HepG2 (cell line): ENCODE data around the gene DSCAML1. TPM values are rescaled to one million over a fixed set of nuclear protein-coding genes. Genes with fewer than 3 reads are reported as not detected.

Experiments used
- ATAC-seq: fragments of 200-7000 bp; cut with Tn5 transposase; 3 replicates; pipeline ENCODE4 v1.9.1; 2020; ENCODE audit warnings: mild to moderate bottlenecking, moderate library complexity
- BruUV-seq: library from RNA; stranded (reverse); fragments of 400-500 nt; replicated peaks from 2 replicates; lab custom pipeline; 2021; lab: Mats Ljungman, UMichigan
- CTCF ChIA-PET: fragments of 300-600 bp; formaldehyde crosslinking; extraction: SDS; loops from one replicate; lab custom pipeline; 2021; ENCODE audit warnings: low total read pairs, inconsistent platforms, low intra/inter-chr PET ratio; lab: Yijun Ruan, JAX
- POLR2A ChIA-PET: fragments of 350-600 bp; sonication (Branson Sonifier 250); formaldehyde crosslinking; loops from one replicate; lab custom pipeline; 2020; ENCODE audit warnings: antibody characterized with exemption, inconsistent platforms; lab: Yijun Ruan, JAX
- DNase-seq: peaks from one replicate; pipeline ENCODE4 v3.0.0-alpha.2; 2015; ENCODE audit warnings: low spot score
- FAIRE-seq: peaks from 3 replicates; lab custom pipeline; 2011; peaks lifted over from hg19 to GRCh38; lab: Jason Lieb, UNC
- H2AFZ ChIP-seq: one replicate; pipeline ENCODE4 v1.6.1; 2011; ENCODE audit warnings: low read length, inconsistent platforms
- H3K27ac ChIP-seq: fragments of 300-600 bp; 3 replicates; pipeline ENCODE4 v1.8.0; 2011; ENCODE audit warnings: mixed run types, mild to moderate bottlenecking, mixed read lengths, low read length, inconsistent platforms; ENCODE audit not compliant: insufficient read depth; ENCODE audit errors: extremely low read length
- H3K27me3 ChIP-seq, 2 experiments: fragments of 200-600 bp in 1 of 2; 2 replicates in 1 of 2; 3 replicates in 1 of 2; pipeline versions ENCODE4 v1.6.0 to v1.8.0; 2011; ENCODE audit warnings: low read length in 2 of 2, mild to moderate bottlenecking in 2 of 2, moderate library complexity in 2 of 2, inconsistent platforms in 1 of 2; ENCODE audit not compliant: insufficient read depth in 2 of 2, control insufficient read depth in 1 of 2
- H3K36me3 ChIP-seq, 2 experiments: fragments of 200-600 bp in 1 of 2; replicated peaks in 1 of 2; 2 replicates in 1 of 2; 3 replicates in 1 of 2; pipeline versions ENCODE4 v1.5.1 to v1.8.0; 2011; ENCODE audit warnings: low read length in 2 of 2, inconsistent platforms in 1 of 2; ENCODE audit not compliant: insufficient read depth in 2 of 2, control insufficient read depth in 1 of 2
- H3K4me1 ChIP-seq: 2 replicates; pipeline ENCODE4 v1.5.1; 2012; ENCODE audit warnings: low read length, inconsistent platforms; ENCODE audit not compliant: insufficient read depth
- H3K4me2 ChIP-seq: 2 replicates; pipeline ENCODE4 v1.6.0; 2011; ENCODE audit warnings: low read depth, low read length, inconsistent platforms
- H3K4me3 ChIP-seq, 3 experiments: fragments of 200-600 bp in 1 of 3; sonication (generic), shearing (Covaris generic) in 1 of 3; replicated peaks in 1 of 3; 2 replicates each; pipeline ENCODE4 v1.5.1; 2011 to 2016; ENCODE audit warnings: low read length in 3 of 3, inconsistent platforms in 2 of 3, low read depth in 2 of 3, mild to moderate bottlenecking in 2 of 3, control low read depth in 1 of 3, mixed read lengths in 1 of 3; ENCODE audit not compliant: insufficient read depth in 1 of 3
- H3K79me2 ChIP-seq: one replicate; pipeline ENCODE4 v1.6.1; 2011; ENCODE audit warnings: low read length, inconsistent platforms; ENCODE audit not compliant: insufficient read depth
- H3K9ac ChIP-seq: 2 replicates; pipeline ENCODE4 v1.6.0; 2011; ENCODE audit warnings: mild to moderate bottlenecking, low read depth, low read length, inconsistent platforms; ENCODE audit not compliant: insufficient read depth
- H3K9me3 ChIP-seq: 2 replicates; pipeline ENCODE4 v1.5.1; 2012; ENCODE audit warnings: mild to moderate bottlenecking, low read length
- H4K20me1 ChIP-seq: 2 replicates; pipeline ENCODE4 v1.6.0; 2011; ENCODE audit warnings: inconsistent platforms, mild to moderate bottlenecking, low read length, moderate library complexity; ENCODE audit not compliant: insufficient read depth
- CTCF ChIP-seq: sonication (generic); formaldehyde crosslinking; IDR thresholded peaks from 2 replicates; pipeline ENCODE4 v1.5.0; 2020; ENCODE audit warnings: mild to moderate bottlenecking, missing genetic modification reagents, moderate library complexity
- FUBP1 ChIP-seq: sonication (generic); formaldehyde crosslinking; IDR thresholded peaks from 2 replicates; pipeline ENCODE4 v1.5.1; 2020; ENCODE audit warnings: missing genetic modification reagents, mild to moderate bottlenecking, borderline replicate concordance
- PRDM4 ChIP-seq: sonication (generic); formaldehyde crosslinking; IDR thresholded peaks from 2 replicates; pipeline ENCODE4 v1.9.0; 2021; ENCODE audit warnings: missing genetic modification reagents, borderline replicate concordance
- RARG ChIP-seq: sonication (generic); formaldehyde crosslinking; IDR thresholded peaks from 2 replicates; pipeline ENCODE4 v1.4.0; 2020; ENCODE audit warnings: low read depth, mild to moderate bottlenecking, missing genetic modification reagents
- SKI ChIP-seq: fragments of 450-650 bp; IDR thresholded peaks from one replicate; pipeline ENCODE4 v1.6.1; 2018; ENCODE audit warnings: mild to moderate bottlenecking; ENCODE audit not compliant: partially characterized antibody
- USF2 ChIP-seq, 2 experiments: sonication (generic) in 1 of 2; formaldehyde crosslinking in 1 of 2; IDR thresholded peaks; 2 replicates each; pipeline versions ENCODE4 v1.5.1 to v1.6.1; 2011 to 2020; ENCODE audit warnings: borderline replicate concordance in 1 of 2, low read depth in 1 of 2, low read length in 1 of 2, mild to moderate bottlenecking in 1 of 2, missing genetic modification reagents in 1 of 2, moderate library complexity in 1 of 2
- ZNF17 ChIP-seq: sonication (generic); formaldehyde crosslinking; IDR thresholded peaks from 2 replicates; pipeline ENCODE4 v1.5.0; 2020; ENCODE audit warnings: mild to moderate bottlenecking, missing genetic modification reagents
- ZSCAN5A ChIP-seq: sonication (generic); formaldehyde crosslinking; IDR thresholded peaks from 2 replicates; pipeline ENCODE4 v1.8.0; 2022; ENCODE audit warnings: mild to moderate bottlenecking, missing genetic modification reagents, borderline replicate concordance
- WGBS: methylation state at CpG from one replicate; pipeline ENCODE4 v1.1.6; 2017; ENCODE audit warnings: low lambda C conversion rate; 5-methylcytosine and 5-hydroxymethylcytosine counted together
- in situ Hi-C: cut with HindIII; loops from 2 replicates; pipeline ENCODE4 v1.10.0; 2017; ENCODE audit warnings: low pct_unique_long_range_greater_than_20kb; ENCODE audit not compliant: extremely low pct_ligation_motif_present
- intact Hi-C: fragments of 100-400 bp; cut with micrococcal nuclease; formaldehyde crosslinking; loops from one replicate; pipeline ENCODE4 v1.10.0; 2022; ENCODE audit not compliant: unreplicated experiment
- polyA plus RNA-seq, 8 experiments: library from polyadenylated mRNA; depleted of rRNA in 3 of 8; stranded (reverse) in 7 of 8; unstranded in 1 of 8; fragments of >200 nt; fragmentation: Illumina TruSeq in 4 of 8; extraction: Trizol in 4 of 8; gene quantifications; 2 replicates each; pipeline versions ENCODE4 v1.2.1 to v1.2.3, GENCODE V29; 2011 to 2016; ENCODE audit warnings: low read depth in 4 of 8, missing spikeins in 1 of 8, mixed read lengths in 1 of 8; ENCODE audit not compliant: insufficient read depth in 1 of 8
- total RNA-seq, 5 experiments: library from RNA; depleted of rRNA; stranded (reverse); fragments of >200 nt; fragmentation: Illumina TruSeq; extraction: Trizol; gene quantifications; 2 replicates each; pipeline ENCODE4 v1.2.3, GENCODE V29; 2016; ENCODE audit warnings: low read depth in 1 of 5
- TF ChIP-seq, protein P1 (sequence below): IDR thresholded peaks from 2 replicates; pipeline ENCODE4 v1.6.1; 2016; ENCODE audit warnings: missing biosample characterization, missing genetic modification reagents, low read depth

DSCAML1 gene
- total and polyA plus RNA-seq, 2 of the 13 experiments (the other 11 are each of a cell fraction or from before 2014, with no cell fraction given), result 0.29 to 0.40 TPM

DNA sequence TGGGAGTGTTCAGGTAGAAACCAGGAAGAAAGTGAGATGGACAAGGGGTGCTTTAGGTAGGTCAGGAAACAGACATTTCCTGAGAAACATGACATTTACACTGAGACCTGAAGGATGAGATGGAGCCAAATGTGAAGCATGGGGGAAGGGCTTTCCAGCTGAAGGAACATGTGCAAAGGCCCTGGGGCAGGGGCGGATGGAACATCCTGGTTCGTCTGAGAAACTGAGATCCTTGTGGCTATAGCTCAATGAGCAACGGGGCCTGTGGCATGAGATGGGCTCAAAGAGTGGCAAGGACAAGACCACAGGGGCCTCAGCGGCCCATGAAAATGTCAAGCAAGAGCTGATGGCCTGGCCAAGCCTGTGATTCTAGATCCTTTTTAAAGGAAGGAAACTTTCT lies 127.4 kb downstream of the DSCAML1 start (continued):
- TF ChIP-seq SKI (no peak), ZNF17 (CRISPR knock-in tag) (no peak), USF2 (IDR thresholded peaks at IDR 0.05; ENCODE audit: low read depth, low read length) (no peak), USF2 (CRISPR knock-in tag; IDR thresholded peaks at IDR 0.05; ENCODE audit: borderline replicate concordance) (no peak), PRDM4 (CRISPR knock-in tag) (no peak)
- TF ChIP-seq, protein P1, sequence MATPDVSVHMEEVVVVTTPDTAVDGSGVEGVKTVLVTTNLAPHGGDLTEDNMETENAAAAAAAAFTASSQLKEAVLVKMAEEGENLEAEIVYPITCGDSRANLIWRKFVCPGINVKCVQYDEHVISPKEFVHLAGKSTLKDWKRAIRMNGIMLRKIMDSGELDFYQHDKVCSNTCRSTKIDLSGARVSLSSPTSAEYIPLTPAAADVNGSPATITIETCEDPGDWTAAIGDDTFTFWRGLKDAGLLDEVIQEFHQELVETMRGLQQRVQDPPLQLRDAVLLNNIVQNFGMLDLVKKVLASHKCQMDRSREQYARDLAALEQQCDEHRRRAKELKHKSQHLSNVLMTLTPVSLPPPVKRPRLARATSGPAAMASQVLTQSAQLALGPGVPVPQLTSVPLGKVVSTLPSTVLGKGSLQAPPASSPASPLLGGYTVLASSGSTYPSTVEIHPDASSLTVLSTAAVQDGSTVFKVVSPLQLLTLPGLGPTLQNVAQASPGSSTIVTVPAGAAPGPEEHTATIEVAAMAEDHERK (CRISPR knock-in tag), result no peak

GRCh38 chr11:117669062-117669461 lies 128.0 kb downstream of the DSCAML1 start:
- H3K27me3 ChIP-seq, result 0 out of 5 replicates have a peak, but pooled peaks cover 0 to 9% of the 10 kb centered on the region in 2 experiments
- 6% methylated on average over 3 of the region's 4 CpGs for WGBS
- H3K4me1 ChIP-seq, result peaks cover 10% of the 10 kb centered on the region
- peaks cover 5% of the 10 kb centered on the region; the same call in 1 of the 2 replicates for H4K20me1 ChIP-seq
- H3K4me2 ChIP-seq, result no peak overlapping the region
- no peak overlapping the region for H2AFZ ChIP-seq
- intact Hi-C loops (no loop called here), in situ Hi-C loops (no loop called here)
- ChIA-PET CTCF (no interaction called here), POLR2A (no interaction called here)
- H3K9me3 ChIP-seq, result no peaks in the 10 kb centered on the region
- H3K79me2 ChIP-seq, result no peaks in the 10 kb centered on the region
- no peak overlapping the region for H3K9ac ChIP-seq
- H3K36me3 ChIP-seq, result no peaks in the 10 kb centered on the region
- no TSS peak for BruUV-seq
- H3K4me3 ChIP-seq, result no peak overlapping the region
- no peak for FAIRE-seq
- H3K27ac ChIP-seq, result no peak overlapping the region
- no peak for ATAC-seq
- no peak for DNase-seq
- TF ChIP-seq CTCF (no peak), FUBP1 (CRISPR knock-in tag) (no peak), ZSCAN5A (no peak), RARG (CRISPR knock-in tag) (no peak)
